ENCODE results near the gene EIF4G3.

DNA sequence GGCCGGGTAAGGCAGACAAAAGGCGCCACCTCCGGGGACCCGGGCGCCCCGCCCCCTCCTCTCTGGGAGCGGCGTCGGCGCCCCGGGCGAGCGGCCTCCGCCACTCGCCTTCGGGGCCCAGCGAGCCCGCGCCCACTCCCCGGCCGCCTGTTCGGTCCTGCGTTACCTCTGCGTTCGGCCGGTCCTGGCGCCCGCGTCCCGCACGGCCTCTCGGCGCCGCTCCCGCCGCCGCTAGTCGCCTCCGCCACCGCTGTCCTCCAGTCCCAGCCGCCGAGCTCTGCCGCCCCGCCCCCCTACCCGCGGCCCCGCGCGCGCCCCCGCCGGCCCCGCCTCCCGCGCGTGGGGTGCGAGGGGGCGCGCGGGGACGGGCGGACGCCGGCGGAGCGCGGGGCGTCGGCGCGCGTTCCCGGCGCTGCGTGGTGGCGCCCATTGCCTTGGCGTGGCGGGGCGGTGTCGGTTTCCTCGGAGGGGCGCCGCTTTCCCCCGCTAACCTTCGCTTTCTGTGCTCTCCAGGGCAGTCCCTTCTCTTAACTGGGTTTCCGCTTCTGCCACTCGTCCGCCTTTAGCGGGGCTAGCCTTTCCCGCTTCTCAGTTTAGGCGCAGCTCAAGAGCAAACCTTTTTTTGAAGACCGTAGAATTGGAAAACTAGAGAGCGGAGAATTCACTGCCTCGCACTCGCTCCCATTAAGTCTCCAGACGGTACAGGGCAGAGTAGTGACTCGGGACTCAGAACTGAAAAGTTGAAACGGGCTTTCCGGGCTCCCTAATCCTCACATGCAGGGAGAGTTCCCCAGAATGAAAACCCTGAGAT is 389.5 kb downstream of the EIF4G3 start, which contains the start of gene HP1BP3:
- TF ChIP-seq POLR2A (IDR thresholded peaks at IDR 0.05) = peak; percentile 69 to 71
- TF ChIP-seq, protein P1, sequence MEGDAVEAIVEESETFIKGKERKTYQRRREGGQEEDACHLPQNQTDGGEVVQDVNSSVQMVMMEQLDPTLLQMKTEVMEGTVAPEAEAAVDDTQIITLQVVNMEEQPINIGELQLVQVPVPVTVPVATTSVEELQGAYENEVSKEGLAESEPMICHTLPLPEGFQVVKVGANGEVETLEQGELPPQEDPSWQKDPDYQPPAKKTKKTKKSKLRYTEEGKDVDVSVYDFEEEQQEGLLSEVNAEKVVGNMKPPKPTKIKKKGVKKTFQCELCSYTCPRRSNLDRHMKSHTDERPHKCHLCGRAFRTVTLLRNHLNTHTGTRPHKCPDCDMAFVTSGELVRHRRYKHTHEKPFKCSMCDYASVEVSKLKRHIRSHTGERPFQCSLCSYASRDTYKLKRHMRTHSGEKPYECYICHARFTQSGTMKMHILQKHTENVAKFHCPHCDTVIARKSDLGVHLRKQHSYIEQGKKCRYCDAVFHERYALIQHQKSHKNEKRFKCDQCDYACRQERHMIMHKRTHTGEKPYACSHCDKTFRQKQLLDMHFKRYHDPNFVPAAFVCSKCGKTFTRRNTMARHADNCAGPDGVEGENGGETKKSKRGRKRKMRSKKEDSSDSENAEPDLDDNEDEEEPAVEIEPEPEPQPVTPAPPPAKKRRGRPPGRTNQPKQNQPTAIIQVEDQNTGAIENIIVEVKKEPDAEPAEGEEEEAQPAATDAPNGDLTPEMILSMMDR (IDR thresholded peaks at IDR 0.05 in 4 of 5, conservative IDR thresholded peaks at IDR 0.05 in 1 of 5) = no peak

Measured in gastrocnemius medialis (tissue), 4 donors.